A549 (cell line): ENCODE measurements around the gene STK35.

Experiments
- CBX8 ChIP-seq: fragments of 200-600 bp; sonication (generic); IDR thresholded peaks from 2 replicates; pipeline ENCODE4 v1.6.1; 2016
- CTCF ChIP-seq: fragments of >200 bp; sonication (Bioruptor Twin); formaldehyde crosslinking; IDR thresholded peaks from 3 replicates; pipeline ENCODE4 v1.5.1; 2016
- KDM1A ChIP-seq: fragments of 200-600 bp; sonication (generic); IDR thresholded peaks from 2 replicates; pipeline ENCODE4 v1.6.1; 2016; ENCODE audit warnings: low read depth, mild to moderate bottlenecking
- KDM5A ChIP-seq: fragments of 200-600 bp; sonication (generic); IDR thresholded peaks from 2 replicates; pipeline ENCODE4 v1.6.1; 2016; ENCODE audit warnings: antibody characterized with exemption, mild to moderate bottlenecking
- PHF8 ChIP-seq: fragments of 200-600 bp; sonication (generic); IDR thresholded peaks from 2 replicates; pipeline ENCODE4 v1.6.1; 2016; ENCODE audit warnings: low read depth, mild to moderate bottlenecking, antibody characterized with exemption, moderate library complexity, borderline replicate concordance
- POLR2A ChIP-seq: IDR thresholded peaks from 2 replicates; pipeline ENCODE4 v1.6.1; 2012; ENCODE audit warnings: mild to moderate bottlenecking, low read length

DNA sequence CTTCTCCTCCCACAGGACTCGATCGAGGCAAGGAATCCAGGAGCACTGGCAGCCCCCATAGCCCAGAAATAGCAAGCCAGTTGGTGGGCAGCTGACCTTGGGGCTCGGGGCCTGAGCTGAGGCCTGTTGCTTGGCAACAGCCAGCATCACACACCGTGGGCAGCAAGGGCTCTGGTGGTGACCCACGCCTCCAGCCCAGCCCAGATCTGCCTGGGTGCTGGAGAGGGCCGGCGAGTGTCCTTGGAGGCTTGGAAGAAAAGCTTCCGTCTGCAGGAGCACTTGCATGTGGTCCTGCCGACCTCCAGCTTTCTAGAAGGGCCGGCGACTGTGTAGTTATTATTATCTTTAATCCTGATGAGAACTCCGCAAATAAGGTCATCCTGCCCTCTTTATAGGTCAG is 67.3 kb downstream of the STK35 start:
- TF ChIP-seq CBX8 (no peak), POLR2A (no peak), CTCF (no peak), PHF8 (no peak), KDM1A (no peak), KDM5A (no peak)
